ENCODE measurements around the gene CAPN3.

GRCh38 chr15:42421376-42421775 lies 62.1 kb downstream of the CAPN3 start:
- no peak for TF ChIP-seq ARNTL (CRISPR knock-in tag; IDR thresholded peaks at IDR 0.05; ENCODE audit: borderline replicate concordance, low read depth)
- no peak for TF ChIP-seq ZNF8 (CRISPR knock-in tag; IDR thresholded peaks at IDR 0.05)
- no peak for TF ChIP-seq POU6F1 (CRISPR knock-in tag; IDR thresholded peaks at IDR 0.05; ENCODE audit: borderline replicate concordance, low read depth)
- no peak for TF ChIP-seq ZFP30 (CRISPR knock-in tag; IDR thresholded peaks at IDR 0.05)
- no peak for TF ChIP-seq ZC3H10 (CRISPR knock-in tag; IDR thresholded peaks at IDR 0.05)
- no peak for TF ChIP-seq PATZ1 (CRISPR knock-in tag; IDR thresholded peaks at IDR 0.05; ENCODE audit: borderline replicate concordance)
- no peak for TF ChIP-seq PPARA (CRISPR knock-in tag; IDR thresholded peaks at IDR 0.05; ENCODE audit: borderline replicate concordance)
